H1 (cell line): Measurements from ENCODE around the gene ABCA1.

ENCODE experiments used
- BACH1 ChIP-seq: IDR thresholded peaks from 2 replicates; pipeline ENCODE4 v1.6.1; 2012; ENCODE audit warnings: low read length, improper control_type of control experiment
- CHD1 ChIP-seq: IDR thresholded peaks from 2 replicates; pipeline ENCODE4 v1.6.1; 2012; ENCODE audit warnings: low read depth, low read length, improper control_type of control experiment
- CREB1 ChIP-seq: IDR thresholded peaks from 2 replicates; pipeline ENCODE4 v1.6.1; 2012; ENCODE audit warnings: inconsistent platforms
- E2F6 ChIP-seq: IDR thresholded peaks from 2 replicates; pipeline ENCODE4 v1.6.1; 2012; ENCODE audit warnings: inconsistent platforms
- EP300 ChIP-seq, 2 experiments: IDR thresholded peaks; 1 replicate in 1 of 2; 2 replicates in 1 of 2; pipeline ENCODE4 v1.6.1; 2011 to 2012; ENCODE audit warnings: low read depth in 2 of 2, low read length in 2 of 2, mild to moderate bottlenecking in 2 of 2, borderline replicate concordance in 1 of 2, inconsistent platforms in 1 of 2, moderate library complexity in 1 of 2
- EZH2 ChIP-seq: fragments of 200-600 bp; sonication (generic); IDR thresholded peaks from 2 replicates; pipeline ENCODE4 v1.7.1; 2012; ENCODE audit warnings: low read depth, mild to moderate bottlenecking, moderate library complexity, low read length, inconsistent platforms; ENCODE audit not compliant: severe bottlenecking
- JUND ChIP-seq: IDR thresholded peaks from 2 replicates; pipeline ENCODE4 v1.6.1; 2011; ENCODE audit warnings: mild to moderate bottlenecking, improper control_type of control experiment, low read length
- PHF8 ChIP-seq: fragments of 200-600 bp; sonication (generic); conservative IDR thresholded peaks from 2 replicates; pipeline ENCODE4 v1.7.1; 2012; ENCODE audit warnings: low read depth, mild to moderate bottlenecking, inconsistent platforms, low read length, moderate library complexity
- POLR2A ChIP-seq, 2 experiments: IDR thresholded peaks; 1 replicate in 1 of 2; 2 replicates in 1 of 2; pipeline ENCODE4 v1.6.1; 2011; ENCODE audit warnings: low read depth in 2 of 2, low read length in 2 of 2, mild to moderate bottlenecking in 2 of 2; ENCODE audit errors: control extremely low read depth in 1 of 2
- POLR2AphosphoS5 ChIP-seq: IDR thresholded peaks from 2 replicates; pipeline ENCODE4 v1.6.1; 2011; ENCODE audit warnings: low read depth, low read length
- RBBP5 ChIP-seq: IDR thresholded peaks from 2 replicates; pipeline ENCODE4 v1.7.1; 2012; ENCODE audit warnings: low read depth, mild to moderate bottlenecking, inconsistent platforms, low read length, moderate library complexity, borderline replicate concordance
- SUZ12 ChIP-seq: fragments of 200-600 bp; sonication (generic); IDR thresholded peaks from 2 replicates; pipeline ENCODE4 v1.6.1; 2012; ENCODE audit warnings: mild to moderate bottlenecking, inconsistent platforms, low read length, moderate library complexity, mixed read lengths
- USF2 ChIP-seq: IDR thresholded peaks from 2 replicates; pipeline ENCODE4 v1.6.1; 2011; ENCODE audit warnings: low read length, improper control_type of control experiment
- TF ChIP-seq, protein P1 (sequence below), 3 experiments: IDR thresholded peaks; 1 replicate in 2 of 3; 2 replicates in 1 of 3; pipeline versions ENCODE4 v1.5.1 to v1.6.1; 2011; ENCODE audit warnings: low read length in 3 of 3, mild to moderate bottlenecking in 3 of 3, inconsistent platforms in 2 of 3, low read depth in 1 of 3, moderate library complexity in 1 of 3; ENCODE audit not compliant: insufficient read depth in 1 of 3; ENCODE audit errors: control extremely low read depth in 1 of 3

DNA sequence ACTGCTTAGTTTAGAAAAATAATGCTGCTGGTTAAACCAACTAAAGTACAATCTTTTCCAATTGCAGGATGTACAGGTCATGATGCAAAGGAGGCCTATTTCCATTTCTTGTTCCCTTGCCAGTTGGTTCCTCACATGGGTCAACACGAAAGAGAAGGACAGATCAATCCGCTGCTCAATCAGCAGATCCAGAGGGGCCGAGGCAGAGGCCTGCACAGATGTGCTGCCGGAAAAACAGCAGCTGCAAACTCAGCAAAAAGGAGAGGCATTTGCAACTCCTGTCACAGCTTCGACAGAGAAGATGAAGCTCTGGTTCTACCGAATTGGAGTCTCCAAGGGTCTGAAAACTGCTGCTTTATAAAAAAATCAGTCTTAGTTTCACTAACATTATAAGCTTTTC lies 94.3 kb downstream of the ABCA1 start:
- TF ChIP-seq USF2: no peak
- no peak for TF ChIP-seq PHF8
- TF ChIP-seq BACH1: no peak
- TF ChIP-seq EP300 (IDR thresholded peaks at IDR 0.05; ENCODE audit: borderline replicate concordance in 1 of 2, low read depth in 2 of 2, low read length in 2 of 2): no peak
- TF ChIP-seq EZH2: no peak
- TF ChIP-seq, protein P1, sequence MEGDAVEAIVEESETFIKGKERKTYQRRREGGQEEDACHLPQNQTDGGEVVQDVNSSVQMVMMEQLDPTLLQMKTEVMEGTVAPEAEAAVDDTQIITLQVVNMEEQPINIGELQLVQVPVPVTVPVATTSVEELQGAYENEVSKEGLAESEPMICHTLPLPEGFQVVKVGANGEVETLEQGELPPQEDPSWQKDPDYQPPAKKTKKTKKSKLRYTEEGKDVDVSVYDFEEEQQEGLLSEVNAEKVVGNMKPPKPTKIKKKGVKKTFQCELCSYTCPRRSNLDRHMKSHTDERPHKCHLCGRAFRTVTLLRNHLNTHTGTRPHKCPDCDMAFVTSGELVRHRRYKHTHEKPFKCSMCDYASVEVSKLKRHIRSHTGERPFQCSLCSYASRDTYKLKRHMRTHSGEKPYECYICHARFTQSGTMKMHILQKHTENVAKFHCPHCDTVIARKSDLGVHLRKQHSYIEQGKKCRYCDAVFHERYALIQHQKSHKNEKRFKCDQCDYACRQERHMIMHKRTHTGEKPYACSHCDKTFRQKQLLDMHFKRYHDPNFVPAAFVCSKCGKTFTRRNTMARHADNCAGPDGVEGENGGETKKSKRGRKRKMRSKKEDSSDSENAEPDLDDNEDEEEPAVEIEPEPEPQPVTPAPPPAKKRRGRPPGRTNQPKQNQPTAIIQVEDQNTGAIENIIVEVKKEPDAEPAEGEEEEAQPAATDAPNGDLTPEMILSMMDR (IDR thresholded peaks at IDR 0.05; ENCODE audit: control extremely low read depth in 1 of 3, insufficient read depth in 1 of 3, low read depth in 1 of 3, low read length in 3 of 3): no peak
- TF ChIP-seq POLR2A (IDR thresholded peaks at IDR 0.05; ENCODE audit: control extremely low read depth in 1 of 2, low read depth in 2 of 2, low read length in 2 of 2): no peak
- no peak for TF ChIP-seq SUZ12
- no peak for TF ChIP-seq RBBP5
- no peak for TF ChIP-seq E2F6
- no peak for TF ChIP-seq JUND
- TF ChIP-seq CHD1: no peak
- TF ChIP-seq POLR2AphosphoS5: no peak
- no peak for TF ChIP-seq CREB1
